GM19238 (cell line): ENCODE data around the gene HTN3.
"Not testable (repeated sequence)": the region's sequence is repeated elsewhere in the genome, so short reads cannot be mapped to it uniquely, and the experiment has no call there.

Experiments used
- DNase-seq: peaks from one replicate; pipeline ENCODE4 v3.0.0; 2011; ENCODE audit warnings: low spot score; ENCODE audit not compliant: insufficient read length

The HTN3 gene

DNA sequence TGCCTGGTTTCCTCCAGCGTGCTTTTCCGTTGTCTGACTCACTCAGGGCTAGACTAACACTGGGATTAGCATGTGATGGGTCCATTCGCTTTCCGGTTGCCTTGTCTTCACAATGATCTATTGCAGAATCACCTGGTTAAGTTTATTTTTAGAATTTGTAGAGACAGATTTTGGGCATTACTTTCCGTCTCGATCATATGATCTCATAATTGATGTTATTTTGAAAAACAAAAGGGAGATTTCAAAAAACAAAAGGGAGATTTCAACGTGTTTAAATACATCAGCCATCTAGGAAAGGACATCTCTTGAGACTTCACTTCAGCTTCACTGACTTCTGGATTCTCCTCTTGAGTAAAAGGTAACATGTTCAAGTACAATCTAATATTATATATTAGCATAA is at the start of gene HTN3:
Gene HTN3, plus strand, starts transcription at position 301 of the 400 bp plus-strand sequence. CDS start 2,282 bp downstream, outside the sequence.
- not testable (repeated sequence) for DNase-seq

DNA sequence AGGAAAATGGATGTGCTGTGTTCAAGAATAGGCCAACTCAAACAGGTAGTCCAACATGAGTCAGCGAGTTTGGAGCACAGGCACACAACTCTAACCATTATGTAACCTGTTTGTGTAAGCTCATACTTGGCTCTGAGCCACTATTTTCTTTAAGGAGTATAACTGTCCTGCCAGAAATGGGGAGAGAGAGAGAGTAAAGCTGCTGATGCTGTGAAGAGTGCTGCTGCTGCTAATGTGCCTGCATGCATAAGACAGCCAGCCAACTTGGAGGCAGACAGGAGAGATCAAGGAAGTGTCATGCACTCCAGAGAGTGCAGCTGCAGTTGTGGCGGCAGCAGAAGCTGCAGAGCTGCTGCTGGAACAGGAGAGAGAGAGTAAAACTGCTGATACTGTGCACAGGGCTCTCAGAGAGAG is 44.2 kb upstream of the HTN3 start:
- no peak for DNase-seq

DNA sequence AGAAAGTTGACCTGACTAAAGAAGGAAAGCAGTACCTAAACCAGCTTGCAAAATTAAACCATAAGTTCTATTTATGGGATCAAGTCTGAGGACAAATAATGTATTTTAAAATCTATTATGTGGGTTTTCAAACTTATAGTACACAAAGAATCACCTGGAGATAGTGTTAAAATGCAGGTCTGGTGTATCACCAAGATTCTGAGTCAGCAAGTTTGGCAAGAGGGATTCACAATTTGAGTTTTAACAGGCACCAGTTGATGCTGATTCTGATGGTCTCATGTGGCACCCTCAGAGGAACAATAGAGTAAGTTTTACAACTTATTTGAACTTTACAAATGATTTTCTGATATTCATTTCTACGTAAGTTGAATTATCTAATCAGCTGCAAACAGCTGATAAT is 41.6 kb upstream of the HTN3 start:
- no peak for DNase-seq

GRCh38 chr4:69991016-69991415 is 37.2 kb upstream of the HTN3 start:
- no peak for DNase-seq

DNA sequence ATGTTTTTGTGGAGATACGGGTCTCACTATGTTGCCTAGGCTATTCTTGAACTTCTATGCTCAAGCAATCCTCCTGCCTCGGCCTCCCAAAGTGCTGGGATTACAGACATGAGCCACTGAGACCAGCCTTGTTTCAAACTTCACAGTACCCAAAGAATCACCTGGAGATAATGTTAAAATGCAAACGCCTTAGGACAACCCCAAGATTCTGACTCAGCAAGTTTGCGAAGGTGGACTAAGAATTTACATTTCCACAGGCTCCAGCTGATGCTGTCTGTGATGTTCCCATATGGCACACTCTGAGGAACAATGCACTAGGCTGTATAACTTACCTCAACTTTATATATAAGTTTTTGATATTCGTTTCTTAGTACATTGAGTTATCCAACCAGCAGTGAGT is 33.5 kb upstream of the HTN3 start:
- no peak for DNase-seq

GRCh38 chr4:69995526-69996016 is 32.7 kb upstream of the HTN3 start, which contains the start of gene STATH:
Gene STATH, plus strand, starts transcription at chr4:69995966. Its CDS starts 2,472 bp downstream, at chr4:69998438.
- no peak for DNase-seq

DNA sequence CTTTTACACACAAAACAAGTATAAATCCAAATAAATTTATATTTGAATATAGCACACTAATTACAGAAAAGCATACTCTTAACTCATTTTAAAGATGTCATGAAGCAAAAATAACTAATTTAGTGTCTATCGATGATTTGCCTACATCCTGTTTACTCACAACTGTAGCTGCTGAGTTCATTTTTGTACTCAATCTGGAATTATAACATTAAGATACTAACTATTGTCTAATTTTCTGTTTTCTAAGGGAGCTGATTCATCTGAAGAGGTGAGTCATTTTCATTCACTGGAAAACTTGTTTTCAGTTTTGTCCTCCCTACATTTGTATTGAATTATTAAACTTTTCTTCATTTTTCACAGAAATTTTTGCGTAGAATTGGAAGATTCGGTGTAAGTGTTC is 28.8 kb upstream of the HTN3 start:
- DNase-seq: no peak

GRCh38 chr4:70000711-70001110 is 27.5 kb upstream of the HTN3 start:
- no peak for DNase-seq

GRCh38 chr4:70002507-70002906 is 25.8 kb upstream of the HTN3 start:
- DNase-seq: no peak

GRCh38 chr4:70008771-70009170 is 19.5 kb upstream of the HTN3 start:
- no peak for DNase-seq

DNA sequence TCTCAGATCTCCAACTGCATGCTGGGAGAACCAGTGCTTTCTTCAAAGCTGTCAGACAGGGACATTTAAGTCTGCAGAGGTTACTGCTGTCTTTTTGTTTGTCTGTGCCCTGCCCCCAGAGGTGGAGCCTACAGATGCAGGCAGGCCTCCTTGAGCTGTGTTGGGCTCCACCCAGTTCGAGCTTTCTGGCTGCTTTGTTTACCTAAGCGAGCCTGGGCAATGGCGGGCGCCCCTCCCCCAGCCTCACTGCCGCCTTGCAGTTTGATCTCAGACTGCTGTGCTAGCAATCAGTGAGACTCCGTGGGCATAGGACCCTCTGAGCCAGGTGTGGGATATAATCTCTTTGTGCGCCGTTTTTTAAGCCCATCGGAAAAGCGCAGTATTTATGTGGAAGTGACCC is 9.3 kb upstream of the HTN3 start:
- not testable (repeated sequence) for DNase-seq

DNA sequence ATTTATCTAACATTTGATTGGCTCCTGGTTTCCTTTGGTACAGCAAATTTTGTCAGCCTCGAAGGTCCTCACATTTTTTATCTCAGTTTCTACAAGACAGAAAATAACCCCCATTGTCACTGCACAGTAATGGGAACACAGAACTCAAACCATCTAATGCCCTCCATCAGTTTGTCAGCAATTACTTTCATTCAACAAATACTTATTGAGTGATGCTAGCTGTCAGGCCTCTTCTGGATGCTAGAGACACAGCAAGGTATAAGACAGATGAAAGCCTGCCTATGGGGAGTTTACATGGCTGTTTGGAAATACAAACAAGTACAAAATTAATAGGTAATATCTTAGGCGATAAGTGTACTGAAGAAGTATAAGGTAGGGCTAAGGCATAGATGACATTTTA is 5.0 kb upstream of the HTN3 start:
- DNase-seq: no peak

DNA sequence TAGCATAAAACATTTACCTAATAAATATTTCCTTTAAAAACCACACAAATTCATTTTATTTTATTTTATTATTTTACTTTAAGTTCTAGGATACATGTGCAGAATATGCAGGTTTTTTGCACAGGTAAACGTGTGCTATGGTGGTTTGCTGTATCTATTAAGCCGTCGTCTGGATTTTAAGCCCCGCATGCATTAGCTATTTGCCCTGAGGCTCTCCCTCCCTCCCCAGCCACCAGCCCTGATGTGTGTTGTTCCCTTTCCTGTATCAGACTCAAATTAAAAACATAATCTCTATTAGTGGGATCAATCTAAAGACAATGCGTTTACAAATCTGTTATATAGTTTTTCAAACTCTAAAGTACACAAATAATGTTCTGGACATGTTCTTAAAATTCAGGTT is 1.2 kb upstream of the HTN3 start:
- DNase-seq: no peak

- not testable (repeated sequence) for DNase-seq
Observed at GRCh38 chr4:70037559-70037958, 9.3 kb downstream of the HTN3 start.

- not testable (repeated sequence) for DNase-seq
Observed at GRCh38 chr4:70039928-70040327, 11.7 kb downstream of the HTN3 start.

DNA sequence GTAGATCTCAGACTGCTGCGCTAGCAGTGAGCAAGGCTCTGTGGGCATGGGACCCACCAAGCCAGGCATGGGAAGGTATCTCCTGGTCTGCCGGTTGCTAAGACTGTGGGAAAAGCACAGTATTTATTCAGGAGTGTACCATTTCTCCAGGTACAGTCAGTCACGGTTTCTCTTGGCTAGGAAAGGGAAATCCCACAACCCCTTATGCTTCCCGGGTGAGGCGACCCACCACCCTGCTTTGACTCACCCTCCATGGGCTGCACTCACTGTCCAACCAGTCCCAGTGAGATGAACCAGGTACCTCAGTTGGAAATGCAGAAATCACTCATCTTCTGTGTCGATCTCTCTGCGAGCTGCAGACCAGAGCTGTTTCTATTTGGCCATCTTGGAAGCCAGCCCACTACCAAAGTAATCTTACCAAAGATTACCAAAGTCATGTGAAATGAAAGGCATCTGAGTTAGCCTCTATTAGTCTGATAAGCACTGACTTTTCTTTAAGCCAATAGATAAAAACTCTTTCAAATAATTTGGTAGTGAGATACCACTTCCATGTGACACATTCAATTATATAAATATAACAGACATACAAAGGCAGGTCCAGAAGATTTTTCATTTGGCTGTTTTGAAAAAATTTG is 13.5 kb downstream of the HTN3 start:
- DNase-seq: no peak

GRCh38 chr4:70050138-70050537 is 21.9 kb downstream of the HTN3 start, which contains the start of gene HTN1:
Gene HTN1, plus strand, starts transcription at chr4:70050438. Its CDS starts 2,639 bp downstream, at chr4:70053077.
- DNase-seq: not testable (repeated sequence)

DNA sequence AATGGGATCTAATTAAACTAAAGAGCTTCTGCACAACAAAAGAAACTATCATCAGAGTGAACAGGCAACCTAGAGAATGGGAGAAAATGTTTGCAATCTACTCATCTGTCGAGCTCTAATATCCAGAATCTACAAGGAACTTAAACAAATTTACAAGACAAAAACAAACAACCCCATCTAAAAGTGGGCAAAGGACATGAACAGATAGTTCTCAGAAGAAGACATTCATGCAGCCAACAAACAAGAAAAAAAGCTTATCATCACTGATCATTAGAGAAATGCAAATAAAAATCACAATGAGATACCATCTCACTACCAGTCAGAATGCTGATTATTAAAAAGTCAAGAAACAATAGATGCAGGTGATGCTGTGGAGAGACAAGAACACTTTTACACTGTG is 28.3 kb downstream of the HTN3 start:
- not testable (repeated sequence) for DNase-seq

GRCh38 chr4:70057651-70058050 is 29.4 kb downstream of the HTN3 start:
- DNase-seq: no peak

GRCh38 chr4:70059149-70059548 is 30.9 kb downstream of the HTN3 start:
- DNase-seq: no peak

GRCh38 chr4:70062000-70062399 is 33.7 kb downstream of the HTN3 start:
- no peak for DNase-seq

DNA sequence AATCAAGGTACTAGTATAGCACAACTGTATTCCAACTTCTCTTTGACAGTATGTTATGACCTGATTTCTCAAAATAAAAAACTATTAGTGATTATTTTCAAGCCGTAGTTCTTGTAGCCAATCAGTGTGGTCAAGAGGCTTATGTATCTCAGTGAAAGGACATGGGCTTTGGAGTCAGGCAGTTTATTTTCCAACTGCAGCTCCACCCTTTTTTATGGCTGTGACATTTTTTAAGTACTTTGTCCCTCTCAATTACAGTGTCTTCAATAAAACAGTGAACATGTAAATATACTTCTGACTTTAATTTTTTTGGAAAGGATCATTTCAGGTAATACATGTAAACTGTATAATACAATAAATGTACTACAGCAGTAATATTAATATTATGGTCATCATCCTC is 51.9 kb downstream of the HTN3 start:
- no peak for DNase-seq
